Right kidney (tissue), 1 donor: ENCODE results near the gene MYH9.
"Not testable (repeated sequence)": the region's sequence is repeated elsewhere in the genome, so short reads cannot be mapped to it uniquely, and the experiment has no call there.

Experiments used
- DNase-seq: peaks from one replicate; pipeline ENCODE4 v3.0.0-alpha.2; 2016

The MYH9 gene

DNA sequence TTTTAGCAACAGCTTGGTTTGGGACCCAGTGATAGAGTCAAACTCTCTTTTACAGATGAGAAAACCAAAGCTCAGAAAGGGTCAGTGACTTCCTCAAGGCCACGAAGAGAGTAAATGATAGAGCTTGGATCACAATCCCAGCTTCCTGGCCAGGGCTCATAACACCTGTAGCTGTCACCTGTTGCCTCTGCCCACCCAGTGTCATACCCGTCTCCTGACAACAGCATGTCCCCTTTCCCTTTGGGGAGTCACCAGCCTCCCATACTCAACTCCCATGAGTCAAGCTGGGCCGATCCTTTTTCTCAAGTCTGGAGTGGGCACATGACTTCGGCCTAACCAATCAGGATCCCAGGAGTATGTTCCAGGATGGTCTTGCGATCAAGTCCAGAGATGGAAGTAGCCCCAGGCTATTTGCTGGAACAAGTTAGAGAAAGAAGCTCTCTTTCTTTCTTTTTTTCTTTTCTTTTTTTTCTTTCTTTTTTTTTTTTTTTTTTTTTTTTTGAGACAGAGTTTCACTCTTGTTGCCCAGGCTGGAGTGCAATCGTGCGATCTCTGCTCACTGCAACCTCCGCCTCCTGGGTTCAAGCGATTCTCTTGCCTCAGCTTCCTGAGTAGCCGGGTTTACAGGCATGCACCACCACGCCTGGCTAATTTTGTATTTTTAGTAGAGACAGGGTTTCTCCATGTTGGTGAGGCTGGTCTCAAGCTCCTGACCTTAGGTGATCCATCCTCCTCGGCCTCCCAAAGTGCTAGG is 27.8 kb upstream of the MYH9 start:
- DNase-seq: no peak

DNA sequence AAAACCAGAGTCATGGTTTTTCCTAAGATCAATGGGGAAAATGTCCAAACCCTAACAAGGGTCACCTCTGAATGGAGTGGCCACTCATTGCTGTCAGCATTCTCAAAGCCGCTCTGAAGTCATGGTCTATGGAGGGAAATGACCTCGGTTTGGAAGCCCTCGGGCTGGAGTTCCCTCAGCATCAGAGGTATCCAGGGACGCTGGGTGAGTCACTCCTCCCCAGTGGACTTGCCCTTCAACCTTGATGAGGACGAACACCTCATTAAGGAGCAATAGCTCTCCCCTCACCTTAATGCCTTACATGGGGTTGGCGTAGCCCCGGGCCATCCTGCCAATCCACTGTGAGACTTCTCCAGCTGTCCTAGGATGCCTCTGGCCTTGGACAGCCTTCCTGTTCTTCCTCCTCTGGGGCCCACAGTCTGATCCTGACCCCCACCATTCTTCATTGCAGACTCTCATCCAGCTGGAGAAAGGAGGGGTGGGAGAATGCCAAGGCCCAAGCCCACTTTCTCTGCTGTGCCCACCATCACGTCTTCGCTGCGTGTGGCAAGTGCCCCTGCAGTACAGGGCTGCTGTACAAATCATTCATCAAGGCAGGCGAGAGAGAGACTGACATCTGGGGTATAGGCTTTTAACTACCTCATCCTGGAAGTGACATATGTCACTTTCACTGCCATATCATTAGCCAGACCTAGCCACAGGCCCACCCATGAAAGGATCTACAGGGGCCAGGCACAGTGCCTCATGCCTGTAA is 25.4 kb upstream of the MYH9 start:
- no peak for DNase-seq

DNA sequence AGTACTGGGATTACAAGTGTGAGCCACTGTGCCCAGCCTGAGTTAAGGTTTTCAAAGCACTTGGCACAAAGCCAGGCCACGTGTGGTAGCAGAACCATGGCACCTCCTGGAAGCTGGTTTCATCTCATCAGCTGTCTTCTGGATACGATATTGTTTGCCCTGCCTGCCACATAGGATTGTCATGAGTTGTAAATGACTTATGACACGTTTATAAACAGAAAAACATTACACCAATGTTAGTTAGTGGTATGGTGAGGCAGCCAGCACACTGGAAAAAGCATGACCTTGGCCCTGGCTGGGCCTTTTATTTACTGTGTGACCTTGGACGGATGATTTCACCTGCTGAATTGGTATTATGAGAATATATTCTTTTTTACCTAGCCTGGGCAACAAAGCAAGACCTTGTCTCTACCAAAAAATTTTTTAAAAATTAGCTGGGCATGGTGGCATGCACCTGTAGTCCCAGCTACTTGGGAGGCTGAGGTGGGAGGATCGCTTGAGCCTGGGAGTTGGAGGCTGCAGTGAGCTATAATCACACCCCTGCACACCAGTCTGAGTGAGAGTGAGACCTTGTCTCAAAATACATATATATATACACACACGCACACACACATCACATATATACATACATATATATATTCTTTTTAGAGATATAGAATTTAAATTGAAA is 24.0 kb upstream of the MYH9 start:
- DNase-seq: no peak

DNA sequence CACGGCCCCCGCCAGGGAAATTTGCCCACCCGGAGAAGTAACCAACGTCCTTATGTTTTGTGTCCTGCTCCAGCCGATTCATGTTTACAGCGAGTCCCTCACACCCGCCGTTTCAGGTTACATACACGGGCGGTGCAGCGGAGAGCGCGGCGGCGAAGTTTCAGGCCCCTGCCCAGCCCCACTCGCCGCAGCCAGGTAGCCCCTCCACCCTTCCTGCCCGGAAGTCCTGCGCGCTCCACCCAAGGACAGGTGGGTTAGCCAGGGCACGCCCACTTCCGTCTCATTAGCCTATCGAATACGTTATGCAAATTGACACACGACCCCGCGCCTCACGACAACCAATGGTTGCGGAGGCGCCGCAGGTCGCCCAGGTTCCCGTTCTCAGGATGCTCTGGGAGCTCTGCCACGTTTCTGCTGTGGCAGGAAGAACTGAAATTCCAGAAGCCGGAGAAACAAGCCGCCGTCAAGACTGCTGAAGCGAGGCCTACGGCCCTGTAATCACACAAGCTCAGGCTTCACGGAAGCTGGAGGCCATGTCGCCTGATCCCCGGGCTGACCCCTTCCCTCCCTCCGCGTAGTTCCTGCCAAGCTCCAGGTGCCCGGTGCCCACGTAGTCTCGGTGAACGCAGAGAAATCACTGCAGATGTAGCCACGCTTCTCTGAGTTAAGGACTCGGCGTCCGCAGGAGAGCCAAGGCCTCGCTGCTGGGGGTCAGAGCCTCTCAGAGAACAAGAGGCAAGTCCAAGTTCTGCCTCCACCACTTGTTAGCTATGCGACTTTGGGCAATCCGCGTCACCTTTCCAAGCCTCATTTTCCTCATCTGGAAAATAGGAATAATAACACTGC is 22.4 kb upstream of the MYH9 start:
- peak; percentile 85 for DNase-seq

DNA sequence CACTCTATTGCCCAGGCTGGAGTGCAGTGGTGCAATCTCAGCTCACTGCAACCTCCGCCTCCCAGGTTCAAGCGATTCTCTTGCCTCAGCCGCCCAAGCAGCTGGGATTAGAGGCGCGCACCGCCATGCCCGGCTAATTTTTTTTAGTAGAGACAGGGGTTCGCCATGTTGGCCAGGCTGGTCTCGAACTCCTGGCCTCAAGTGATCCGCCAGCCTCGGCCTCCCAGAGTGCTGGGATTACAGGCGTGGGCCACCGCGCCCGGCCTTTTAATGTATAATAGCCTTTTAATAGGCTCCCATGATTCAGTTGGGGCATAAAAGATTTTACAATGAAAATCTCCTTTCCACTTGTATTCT is 21.8 kb upstream of the MYH9 start:
- DNase-seq: not testable (repeated sequence)

DNA sequence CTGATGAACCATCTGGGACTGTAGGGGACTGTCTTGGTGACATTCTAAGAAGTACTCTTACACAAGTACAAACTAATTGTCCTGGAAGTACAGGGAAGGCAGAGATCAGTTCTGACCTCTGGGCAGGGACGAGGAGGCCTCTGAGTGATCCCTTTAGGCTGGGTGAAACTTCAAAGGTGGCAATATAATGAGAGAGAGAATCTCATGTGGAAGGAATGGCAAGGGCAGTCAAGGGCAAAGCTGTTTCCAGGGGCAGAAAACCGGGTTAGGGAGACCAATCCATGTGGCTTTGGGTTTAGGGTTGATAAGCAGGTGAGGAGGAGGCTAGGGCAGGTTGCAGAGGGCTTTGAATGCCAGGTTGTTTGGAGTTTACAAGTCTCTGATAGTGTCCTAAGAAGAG is 21.3 kb upstream of the MYH9 start:
- no peak for DNase-seq

GRCh38 chr22:36406721-36407120 is 19.0 kb upstream of the MYH9 start:
- no peak for DNase-seq

- DNase-seq: no peak
Measured at GRCh38 chr22:36405671-36406538, 18.1 kb upstream of the MYH9 start.

- no peak for DNase-seq
Measured at GRCh38 chr22:36405221-36405661, 17.5 kb upstream of the MYH9 start.

DNA sequence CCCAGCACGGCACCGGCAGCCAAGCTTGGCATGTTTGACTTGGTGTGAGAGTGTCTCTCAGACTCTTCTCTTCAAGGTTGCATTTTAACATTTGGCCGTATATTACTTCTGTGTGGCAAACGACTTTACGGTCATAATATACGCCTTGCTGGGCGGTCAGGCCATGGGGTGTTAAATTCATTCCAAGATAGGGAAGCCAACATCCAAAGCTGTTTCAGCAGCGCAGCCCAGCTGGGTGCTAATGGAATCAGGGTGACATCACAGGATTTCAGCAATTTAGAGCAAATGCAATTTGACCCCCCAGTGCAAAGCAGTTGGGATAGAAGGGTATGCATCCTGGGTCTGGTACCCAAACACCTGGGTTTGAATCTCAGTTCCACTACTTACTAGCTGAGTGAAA is 16.7 kb upstream of the MYH9 start:
- DNase-seq: no peak

DNA sequence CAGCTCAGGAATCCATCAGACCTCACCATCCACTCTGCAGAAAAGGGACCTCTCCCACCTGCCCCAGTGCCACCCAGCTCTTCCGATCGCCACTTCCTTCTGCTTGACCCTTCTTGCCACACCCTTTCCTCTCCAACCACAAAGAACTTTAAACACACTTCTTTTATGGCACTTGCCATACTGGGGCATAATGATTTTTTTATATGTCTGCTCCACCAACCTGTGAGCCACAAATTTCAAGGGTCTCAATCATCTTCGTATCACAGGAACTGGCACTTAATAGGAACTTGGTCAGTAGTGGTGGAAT is 11.7 kb upstream of the MYH9 start:
- no peak for DNase-seq

- no peak for DNase-seq
Measured at GRCh38 chr22:36398601-36399471, 11.1 kb upstream of the MYH9 start.

GRCh38 chr22:36397131-36398093 is 9.6 kb upstream of the MYH9 start:
- DNase-seq: no peak

DNA sequence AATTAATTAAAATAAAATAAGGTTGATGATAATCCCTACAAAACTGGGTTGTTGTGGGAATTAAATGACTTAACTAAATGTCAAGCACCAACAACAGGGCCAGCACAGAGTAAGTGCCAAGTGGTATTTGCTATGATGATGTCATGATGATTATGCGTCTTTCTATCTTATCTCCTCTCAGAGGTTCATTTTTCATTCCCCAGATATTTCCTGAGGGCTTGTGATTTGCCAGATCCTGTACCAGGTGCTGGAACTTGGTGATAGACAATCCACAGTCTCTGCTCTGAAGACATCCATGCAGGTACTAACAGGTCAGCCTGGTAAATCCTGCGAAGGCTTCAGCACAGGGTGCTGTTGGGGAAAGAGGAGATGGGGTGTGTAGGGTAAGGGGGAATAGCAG is 8.1 kb upstream of the MYH9 start:
- no peak for DNase-seq

DNA sequence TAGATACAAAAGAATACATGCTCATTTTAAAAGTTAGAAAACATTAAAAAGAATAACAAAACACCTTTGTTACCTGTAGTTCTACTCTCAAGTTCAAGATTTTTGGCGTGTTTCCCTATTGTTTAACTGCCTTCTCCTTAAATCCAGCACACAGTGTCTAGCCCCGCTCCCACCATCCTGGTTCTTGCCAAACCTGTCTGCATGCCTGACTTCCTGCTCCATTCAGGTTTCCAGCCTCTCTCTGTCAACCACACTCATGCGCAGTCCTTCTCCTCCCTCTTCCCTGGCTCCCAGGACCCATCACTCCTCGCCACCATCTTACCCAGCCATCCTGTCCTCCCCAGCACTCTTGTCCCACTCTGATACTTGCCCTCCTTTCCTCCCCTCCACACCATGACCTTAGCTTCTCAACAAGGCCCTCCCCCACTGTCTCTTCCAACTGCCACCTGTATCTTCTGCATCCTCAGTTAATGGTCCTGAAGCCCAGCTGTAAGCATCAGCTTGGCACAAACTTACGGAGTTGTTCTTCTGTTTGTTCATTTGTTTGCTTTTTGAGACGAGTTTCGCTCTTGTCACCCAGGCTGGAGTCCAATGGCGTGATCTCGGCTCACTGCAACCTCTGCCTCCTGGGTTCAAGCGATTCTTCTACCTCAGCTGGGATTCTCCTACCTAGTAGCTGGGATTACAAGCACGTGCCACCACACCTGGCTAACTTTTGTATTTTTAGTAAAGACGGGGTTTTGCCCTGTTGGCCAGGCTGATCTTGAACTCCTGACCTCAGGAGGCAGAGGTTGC is 7.5 kb upstream of the MYH9 start:
- no peak for DNase-seq

DNA sequence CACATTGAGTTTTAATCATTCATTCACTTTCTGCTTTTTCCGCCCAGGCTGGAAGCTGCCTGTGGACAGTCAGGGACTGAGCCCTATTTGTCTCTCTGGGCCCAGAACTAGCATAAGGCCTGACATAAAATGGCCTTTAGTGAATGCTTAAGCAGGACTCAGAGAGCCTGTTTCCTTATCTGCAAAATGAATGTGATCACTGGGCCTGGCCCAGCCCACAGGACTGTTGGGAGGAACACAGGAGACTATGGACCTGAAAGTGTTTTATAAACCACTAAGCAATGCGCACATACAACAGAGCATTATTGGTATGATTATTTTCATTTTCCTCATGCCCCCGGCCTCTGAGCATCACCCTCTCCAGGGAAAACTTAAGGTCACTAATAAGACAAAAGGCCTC is 3.9 kb upstream of the MYH9 start:
- DNase-seq: no peak

DNA sequence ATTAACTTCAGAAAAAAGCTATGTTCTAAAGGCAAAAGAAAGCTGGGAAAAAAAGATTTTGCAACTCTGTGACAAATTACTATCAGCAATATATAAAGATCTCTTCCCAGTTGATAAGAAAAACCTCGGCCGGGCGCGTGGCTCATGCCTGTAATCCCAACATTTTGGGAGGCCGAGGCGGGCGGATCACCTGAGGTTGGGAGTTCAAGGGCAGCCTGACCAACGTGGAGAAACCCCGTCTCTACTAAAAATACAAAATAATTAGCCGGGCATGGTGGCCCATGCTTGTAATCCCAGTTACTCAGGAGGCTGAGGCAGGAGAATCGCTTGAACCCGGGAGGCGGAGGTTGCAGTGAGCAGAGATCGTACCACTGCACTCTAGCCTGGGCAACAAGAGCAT is 1.4 kb upstream of the MYH9 start:
- not testable (repeated sequence) for DNase-seq

GRCh38 chr22:36387709-36387958 is 133 bp downstream of the MYH9 start:
- DNase-seq: no peak
